RWPE1 (cell line): Measurements from ENCODE around the gene DYNLT1.
"Not testable (repeated sequence)": the region's sequence is repeated elsewhere in the genome, so short reads cannot be mapped to it uniquely, and the experiment has no call there.

Experiments
- CTCF ChIA-PET: fragments of 350-600 bp; sonication (Branson Sonifier 250); formaldehyde crosslinking; extraction: SDS; loops from one replicate; lab custom pipeline; 2021; lab: Yijun Ruan, JAX
- POLR2A ChIA-PET: fragments of 400-600 bp; formaldehyde crosslinking; extraction: SDS; loops from one replicate; lab custom pipeline; 2020; ENCODE audit warnings: antibody characterized with exemption; ENCODE audit not compliant: low non-redundant PET; lab: Yijun Ruan, JAX
- DNase-seq: peaks from one replicate; pipeline ENCODE4 v3.0.0; 2012; ENCODE audit warnings: low spot score
- H3K27ac ChIP-seq: fragments of 450-650 bp; 2 replicates; pipeline ENCODE4 v1.5.1; 2017
- TF ChIP-seq, protein P1 (sequence below): fragments of 450-650 bp; conservative IDR thresholded peaks from 2 replicates; pipeline ENCODE4 v1.5.1; 2017; ENCODE audit warnings: low read depth, mild to moderate bottlenecking

Gene DYNLT1

DNA sequence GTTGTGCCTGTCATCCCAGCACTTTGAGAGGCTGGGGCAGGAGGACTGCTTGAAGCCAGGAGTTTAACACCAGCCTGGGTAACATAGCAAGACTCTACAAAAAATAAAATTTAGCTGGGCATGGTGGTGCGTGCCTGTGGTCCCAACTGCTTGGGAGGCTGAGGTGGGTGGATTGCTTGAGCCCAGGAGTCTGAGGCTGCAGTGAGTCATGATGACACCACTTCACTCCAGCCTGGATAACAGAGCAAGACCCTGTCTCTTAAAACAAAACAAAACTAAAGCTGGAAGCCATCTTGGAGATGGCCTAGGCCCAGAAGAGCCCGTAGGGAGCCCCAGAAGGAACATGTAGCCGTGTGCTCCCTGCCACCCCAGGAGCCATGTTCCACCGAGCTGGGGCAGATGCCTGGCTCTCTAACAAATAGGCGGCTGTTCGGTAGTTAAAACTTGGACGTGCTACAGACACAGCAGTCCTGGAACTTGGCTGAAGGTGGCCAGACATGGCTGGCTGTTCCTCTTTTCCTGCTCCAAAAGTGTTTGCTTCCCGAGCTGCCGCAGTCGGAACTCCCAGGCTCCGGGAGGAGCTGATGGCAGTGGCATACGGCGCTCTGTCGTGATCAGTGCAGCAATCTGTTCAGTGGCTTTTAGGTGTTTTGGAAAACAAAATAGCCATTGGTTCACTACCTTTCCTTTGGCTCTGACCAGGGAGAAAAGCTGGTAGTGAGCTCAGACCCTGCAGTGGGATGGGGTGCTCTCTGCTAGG lies 37.0 kb downstream of the DYNLT1 start:
- TF ChIP-seq, protein P1, sequence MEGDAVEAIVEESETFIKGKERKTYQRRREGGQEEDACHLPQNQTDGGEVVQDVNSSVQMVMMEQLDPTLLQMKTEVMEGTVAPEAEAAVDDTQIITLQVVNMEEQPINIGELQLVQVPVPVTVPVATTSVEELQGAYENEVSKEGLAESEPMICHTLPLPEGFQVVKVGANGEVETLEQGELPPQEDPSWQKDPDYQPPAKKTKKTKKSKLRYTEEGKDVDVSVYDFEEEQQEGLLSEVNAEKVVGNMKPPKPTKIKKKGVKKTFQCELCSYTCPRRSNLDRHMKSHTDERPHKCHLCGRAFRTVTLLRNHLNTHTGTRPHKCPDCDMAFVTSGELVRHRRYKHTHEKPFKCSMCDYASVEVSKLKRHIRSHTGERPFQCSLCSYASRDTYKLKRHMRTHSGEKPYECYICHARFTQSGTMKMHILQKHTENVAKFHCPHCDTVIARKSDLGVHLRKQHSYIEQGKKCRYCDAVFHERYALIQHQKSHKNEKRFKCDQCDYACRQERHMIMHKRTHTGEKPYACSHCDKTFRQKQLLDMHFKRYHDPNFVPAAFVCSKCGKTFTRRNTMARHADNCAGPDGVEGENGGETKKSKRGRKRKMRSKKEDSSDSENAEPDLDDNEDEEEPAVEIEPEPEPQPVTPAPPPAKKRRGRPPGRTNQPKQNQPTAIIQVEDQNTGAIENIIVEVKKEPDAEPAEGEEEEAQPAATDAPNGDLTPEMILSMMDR, result no peak
- CTCF ChIA-PET, result no interaction called here
- peak overlapping the region; percentile 9; the same call in 1 of the 2 replicates for H3K27ac ChIP-seq
- POLR2A ChIA-PET, result no interaction called here
- no peak for DNase-seq

DNA sequence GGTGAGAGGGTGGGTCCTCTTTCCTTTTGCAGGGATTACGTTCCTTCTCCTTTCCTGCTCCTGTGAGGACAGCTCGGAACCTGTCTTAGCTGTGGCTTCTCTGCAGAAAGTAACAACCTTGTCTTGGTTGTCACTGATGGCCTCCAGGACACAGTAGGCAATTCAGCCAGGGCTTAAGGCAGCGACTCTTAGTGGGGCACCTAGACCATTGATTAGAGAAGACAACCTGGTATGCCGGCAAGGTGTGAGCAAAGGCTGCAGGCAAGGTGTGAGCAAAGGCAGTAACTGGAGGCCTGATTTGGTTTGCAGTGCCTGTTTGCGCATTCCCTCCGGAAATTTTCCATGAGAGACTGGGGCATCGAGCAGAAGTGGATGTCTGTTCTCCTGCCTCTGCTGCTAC lies 37.6 kb downstream of the DYNLT1 start:
- CTCF ChIA-PET, result interaction anchor here (0.5 kb wide), 1 partner anchor 74 kb away, joined by 3 read pairs; no protein-coding TSS in a partner anchor
- TF ChIP-seq, protein P1, result no peak

DNA sequence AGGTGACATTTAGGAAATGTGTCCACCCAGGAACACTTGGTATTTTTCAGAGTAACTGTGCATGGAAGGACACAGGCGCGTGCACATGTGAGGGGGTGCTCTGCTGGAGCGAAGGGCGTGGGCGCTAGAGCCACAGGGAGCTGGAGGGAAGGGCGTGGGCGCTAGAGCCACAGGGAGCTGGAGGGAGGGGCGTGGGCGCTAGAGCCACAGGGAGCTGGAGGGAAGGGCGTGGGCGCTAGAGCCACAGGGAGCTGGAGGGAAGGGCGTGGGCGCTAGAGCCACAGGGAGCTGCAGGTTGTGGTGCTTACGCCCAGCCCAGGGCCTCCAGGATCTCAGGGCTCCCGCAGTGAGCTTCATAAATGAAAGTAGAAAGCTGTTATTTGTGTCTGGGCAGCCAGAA lies 38.5 kb downstream of the DYNLT1 start:
- POLR2A ChIA-PET, result not testable (repeated sequence)
- H3K27ac ChIP-seq, result peak overlapping the region; percentile 17; the same call in 1 of the 2 replicates
- CTCF ChIA-PET, result interaction anchor here (0.6 to 2.2 kb wide), 5 partner anchors 11 to 392 kb away, joined by 3 to 8 read pairs (median 5); no protein-coding TSS in a partner anchor

More for the DNA sequence above, 37.6 kb downstream of the DYNLT1 start:
- peak overlapping the region; percentile 9; the same call in 1 of the 2 replicates for H3K27ac ChIP-seq
- POLR2A ChIA-PET, result no interaction called here
- no peak for DNase-seq

DNA sequence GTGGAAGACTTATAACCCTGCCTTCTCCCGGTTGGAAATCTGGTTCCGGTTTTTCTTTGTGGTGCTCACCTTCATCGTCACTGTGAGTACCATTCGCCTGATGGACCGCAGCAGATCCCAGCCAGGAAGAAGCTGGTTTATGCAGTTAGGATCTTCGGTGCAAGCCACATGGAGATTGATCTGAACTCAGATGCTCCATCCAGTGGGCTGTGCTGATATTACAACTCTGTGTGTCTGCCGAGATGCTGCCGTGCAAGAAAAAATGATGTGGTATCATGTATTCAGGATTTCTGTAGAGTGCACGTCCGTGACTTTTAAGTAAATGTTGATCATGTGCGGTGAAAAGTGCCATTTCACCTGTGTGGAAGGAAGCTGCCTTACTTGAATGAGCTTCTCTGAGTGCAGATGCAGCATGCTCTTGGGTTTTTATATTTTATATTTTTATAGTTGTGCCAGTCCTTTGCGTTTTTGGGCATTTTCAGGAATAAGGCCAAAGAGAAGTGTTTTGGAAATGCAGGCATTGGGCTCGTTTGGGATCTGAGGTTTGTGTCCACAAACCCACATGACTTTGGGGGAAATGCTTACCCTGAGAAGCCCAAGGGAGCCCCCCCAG lies 39.2 kb downstream of the DYNLT1 start:
- ChIA-PET POLR2A (no interaction called here), CTCF (interaction anchor here (0.6 to 2.2 kb wide), 5 partner anchors 11 to 391 kb away, joined by 3 to 6 read pairs (median 3); no protein-coding TSS in a partner anchor)
- TF ChIP-seq, protein P1, result peak; percentile 75
- H3K27ac ChIP-seq, result peak overlapping the region; percentile 17; the same call in 1 of the 2 replicates
- DNase-seq, result peak; percentile 56

More for the DNA sequence above, 38.5 kb downstream of the DYNLT1 start:
- not testable (repeated sequence) for DNase-seq

DNA sequence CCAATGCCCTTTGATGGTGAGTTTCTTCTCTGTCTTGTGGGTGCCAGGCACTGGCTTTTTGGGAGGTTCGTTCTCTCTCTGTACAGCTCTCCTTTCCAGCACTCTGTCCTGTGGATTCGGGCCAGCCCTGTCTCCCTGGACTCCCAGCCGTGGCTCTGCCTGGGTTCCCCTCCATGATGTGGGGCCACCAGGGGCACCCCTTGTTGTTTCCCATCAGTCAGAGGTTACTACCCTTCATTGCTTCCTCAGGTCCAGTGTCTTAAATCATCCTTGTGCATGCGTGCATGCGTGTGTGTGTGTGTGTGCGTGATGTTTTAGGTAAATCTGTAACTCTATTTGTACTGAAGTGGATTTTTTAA lies 40.5 kb downstream of the DYNLT1 start:
- CTCF ChIA-PET, result interaction anchor here (2.2 kb wide), 1 partner anchor 383 kb away, joined by 6 read pairs; no protein-coding TSS in a partner anchor
- no peak overlapping the region for H3K27ac ChIP-seq
- TF ChIP-seq, protein P1, result no peak
- POLR2A ChIA-PET, result no interaction called here
- DNase-seq, result no peak

DNA sequence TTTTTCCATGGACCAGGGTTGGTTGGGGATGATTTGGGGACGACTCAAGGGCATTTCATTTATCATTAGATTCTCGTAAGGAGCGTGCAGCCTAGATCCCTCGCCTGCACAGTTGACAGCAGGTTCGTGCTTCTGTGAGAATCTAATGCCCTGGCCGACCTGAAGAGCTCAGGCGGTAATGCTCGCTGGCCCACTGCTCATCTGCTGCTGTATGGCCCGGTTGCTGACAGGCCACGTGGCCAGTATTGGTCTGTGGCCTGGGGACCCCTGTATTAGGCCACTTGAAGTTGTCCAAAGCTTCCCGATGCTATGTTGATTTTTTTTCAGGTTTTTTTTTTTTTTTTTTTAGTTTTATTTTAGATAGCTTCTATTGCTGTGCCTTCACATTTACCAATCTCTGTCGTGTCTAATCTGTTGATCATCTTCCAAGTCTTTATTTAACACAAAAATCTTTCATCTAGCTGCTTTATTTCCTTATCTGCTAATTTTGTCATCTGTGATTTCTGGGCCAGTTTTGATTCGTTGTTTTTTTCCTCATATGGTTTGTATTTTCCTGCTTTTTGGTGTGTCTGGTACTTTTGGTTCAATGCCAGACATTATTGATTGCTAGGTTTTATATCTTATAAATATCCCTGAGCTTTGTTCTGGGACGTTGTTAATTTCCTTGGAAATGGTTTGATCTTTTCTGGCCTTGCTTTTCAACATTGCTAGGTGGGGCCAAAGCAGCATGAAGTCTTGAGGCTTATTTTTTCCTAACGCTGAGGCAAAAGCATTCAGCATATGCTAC lies 41.1 kb downstream of the DYNLT1 start:
- no peak for DNase-seq
- ChIA-PET POLR2A (no interaction called here), CTCF (interaction anchor here (0.6 to 2.2 kb wide), 3 partner anchors 382 to 488 kb away, joined by 3 to 6 read pairs (median 6); no protein-coding TSS in a partner anchor)
- TF ChIP-seq, protein P1, result no peak
- H3K27ac ChIP-seq, result no peak overlapping the region
